GM23338 (cell line): ENCODE results near the gene SLC24A4. TPM values are rescaled to one million over a fixed set of nuclear protein-coding genes. Genes with fewer than 3 reads are reported as not detected.

Experiments
- ATAC-seq: fragments of 200-7000 bp; cut with Tn5 transposase; 3 replicates; pipeline ENCODE4 v1.9.1; 2020
- DNase-seq: peaks from one replicate; pipeline ENCODE4 v3.0.0-alpha.2; 2015; ENCODE audit warnings: low spot score
- H2AFZ ChIP-seq: fragments of 200-600 bp; sonication (generic); 2 replicates; pipeline ENCODE4 v1.8.0; 2016; ENCODE audit warnings: antibody characterized with exemption, mild to moderate bottlenecking, moderate library complexity
- H3F3A ChIP-seq: fragments of 200-600 bp; sonication (generic); replicated peaks from 2 replicates; pipeline ENCODE4 v1.8.0; 2017; ENCODE audit warnings: antibody characterized with exemption, mixed run types, low read depth
- H3K27ac ChIP-seq: fragments of 200-600 bp; sonication (generic); 2 replicates; pipeline ENCODE4 v1.6.1; 2016; ENCODE audit warnings: low read depth
- H3K27me3 ChIP-seq: fragments of 200-600 bp; sonication (generic); 2 replicates; pipeline ENCODE4 v1.8.0; 2016; ENCODE audit warnings: mild to moderate bottlenecking, mixed run types, moderate library complexity; ENCODE audit not compliant: insufficient read depth
- H3K36me3 ChIP-seq: fragments of 200-600 bp; sonication (generic); 2 replicates; pipeline ENCODE4 v1.8.0; 2016; ENCODE audit warnings: mild to moderate bottlenecking; ENCODE audit not compliant: insufficient read depth
- H3K4me1 ChIP-seq: fragments of 200-600 bp; sonication (generic); 2 replicates; pipeline ENCODE4 v1.8.0; 2016; ENCODE audit warnings: mild to moderate bottlenecking, moderate library complexity; ENCODE audit not compliant: insufficient read depth
- H3K4me2 ChIP-seq: fragments of 200-600 bp; sonication (generic); 2 replicates; pipeline ENCODE4 v1.7.1; 2017; ENCODE audit warnings: mixed run types
- H3K4me3 ChIP-seq: fragments of 200-600 bp; sonication (generic); 2 replicates; pipeline ENCODE4 v1.6.1; 2016; ENCODE audit warnings: mixed run types
- H3K79me2 ChIP-seq: fragments of 200-600 bp; sonication (generic); replicated peaks from 2 replicates; pipeline ENCODE4 v1.8.0; 2017; ENCODE audit warnings: mild to moderate bottlenecking; ENCODE audit not compliant: insufficient read depth
- H3K9me2 ChIP-seq: fragments of 200-600 bp; sonication (generic); 2 replicates; pipeline ENCODE4 v1.8.0; 2017; ENCODE audit not compliant: insufficient read depth
- H4K20me1 ChIP-seq: fragments of 200-600 bp; sonication (generic); replicated peaks from 2 replicates; pipeline ENCODE4 v1.8.0; 2017; ENCODE audit warnings: mild to moderate bottlenecking; ENCODE audit not compliant: insufficient read depth
- H3K27ac Mint-ChIP-seq: 2 replicates; pipeline ENCODE4 v1.8.0; 2020; ENCODE audit warnings: inconsistent platforms, mild to moderate bottlenecking, moderate library complexity, mixed read lengths
- H3K27me3 Mint-ChIP-seq: 3 replicates; pipeline ENCODE4 v1.8.0; 2022; ENCODE audit warnings: low read depth, mild to moderate bottlenecking, moderate library complexity, mixed read lengths, inconsistent platforms; ENCODE audit not compliant: insufficient read depth, poor library complexity
- H3K36me3 Mint-ChIP-seq: 3 replicates; pipeline ENCODE4 v1.8.0; 2021; ENCODE audit warnings: low read depth, mild to moderate bottlenecking, inconsistent platforms, moderate library complexity, mixed read lengths
- H3K4me1 Mint-ChIP-seq: 3 replicates; pipeline ENCODE4 v1.8.0; 2020; ENCODE audit warnings: mild to moderate bottlenecking, inconsistent platforms, mixed read lengths
- H3K4me3 Mint-ChIP-seq: 3 replicates; pipeline ENCODE4 v1.8.0; 2021; ENCODE audit warnings: moderate library complexity, mild to moderate bottlenecking, inconsistent platforms, mixed read lengths
- H3K9me3 Mint-ChIP-seq: 3 replicates; pipeline ENCODE4 v1.8.0; 2020; ENCODE audit warnings: moderate library complexity, mild to moderate bottlenecking, inconsistent platforms, mixed read lengths
- CREB1 ChIP-seq: fragments of 250-450 bp; sonication (Bioruptor Pico); IDR thresholded peaks from 2 replicates; pipeline ENCODE4 v1.5.0; 2020; ENCODE audit warnings: low read depth, mild to moderate bottlenecking, moderate library complexity
- CTCF ChIP-seq, 2 experiments: fragments of 200-600 bp in 1 of 2; sonication (generic) in 1 of 2; conservative IDR thresholded peaks; 2 replicates each; pipeline versions ENCODE4 v1.5.1 to v1.6.1; 2016 to 2017; ENCODE audit warnings: antibody characterized with exemption in 2 of 2, low read depth in 2 of 2, mild to moderate bottlenecking in 2 of 2, moderate library complexity in 1 of 2
- ETS1 ChIP-seq: IDR thresholded peaks from 2 replicates; pipeline ENCODE4 v1.6.1; 2016; ENCODE audit warnings: antibody characterized with exemption
- EZH2phosphoT487 ChIP-seq: fragments of 200-600 bp; sonication (generic); IDR thresholded peaks from one replicate; pipeline ENCODE4 v1.8.1; 2018; ENCODE audit warnings: antibody characterized with exemption; ENCODE audit not compliant: unreplicated experiment
- JUNB ChIP-seq: IDR thresholded peaks from one replicate; pipeline ENCODE4 v1.6.1; 2016; ENCODE audit warnings: antibody characterized with exemption; ENCODE audit not compliant: unreplicated experiment
- NANOG ChIP-seq: IDR thresholded peaks from 2 replicates; pipeline ENCODE4 v1.6.1; 2016; ENCODE audit warnings: antibody characterized with exemption, borderline replicate concordance
- POLR2AphosphoS5 ChIP-seq: IDR thresholded peaks from 2 replicates; pipeline ENCODE4 v1.6.1; 2016; ENCODE audit warnings: antibody characterized with exemption, low read depth
- REST ChIP-seq: IDR thresholded peaks from one replicate; pipeline ENCODE4 v1.6.1; 2018; ENCODE audit warnings: antibody characterized with exemption; ENCODE audit not compliant: unreplicated experiment
- STAT1 ChIP-seq: IDR thresholded peaks from one replicate; pipeline ENCODE4 v1.6.1; 2016; ENCODE audit warnings: antibody characterized with exemption; ENCODE audit not compliant: unreplicated experiment
- ZNF114 ChIP-seq: fragments of 250-450 bp; sonication (Bioruptor Pico); IDR thresholded peaks from 2 replicates; pipeline ENCODE4 v1.5.0; 2020; ENCODE audit warnings: mild to moderate bottlenecking, moderate library complexity
- polyA plus RNA-seq: library from polyadenylated mRNA; unstranded; fragments of >200 nt; fragmentation: Nextera tagmentation; extraction: Ambion mirVana; gene quantifications from 2 replicates; pipeline ENCODE4 v1.2.1, GENCODE V29; 2016
- total RNA-seq: library from RNA; depleted of rRNA; stranded (reverse); fragments of >200 nt; shearing (Covaris generic); gene quantifications from 2 replicates; pipeline ENCODE4 v1.2.3, GENCODE V29; 2014

The SLC24A4 gene
- total and polyA plus RNA-seq, 2 experiments from 2014 or later, result 0.06 to 0.38 TPM

DNA sequence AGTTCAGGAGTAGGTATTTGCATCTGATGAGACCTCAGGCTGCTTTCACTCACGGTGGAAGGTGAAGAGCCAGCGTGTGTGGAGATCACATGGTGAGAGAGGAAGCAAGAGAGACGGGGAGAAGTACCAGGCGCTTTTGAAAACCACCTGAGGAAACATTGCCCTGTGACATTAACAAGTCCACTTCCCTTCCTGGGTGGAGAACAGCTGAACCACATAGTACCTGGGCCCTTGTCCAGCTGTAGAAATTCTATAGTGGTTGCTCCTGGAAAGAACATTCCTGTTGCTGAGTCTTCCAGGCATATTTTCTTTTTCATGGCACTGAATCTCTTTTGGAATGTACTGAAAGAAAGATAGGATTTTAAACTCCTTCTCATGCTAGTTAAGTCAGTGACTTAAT, 103.3 kb downstream of the SLC24A4 start (continued):
- no peak for TF ChIP-seq REST
- no peak for TF ChIP-seq ETS1
- no peak for TF ChIP-seq NANOG
- no peak for TF ChIP-seq STAT1
- no peak for TF ChIP-seq EZH2phosphoT487

- peaks cover 6% of the 10 kb centered on the region for H3K27me3 Mint-ChIP-seq
- TF ChIP-seq ETS1 (no peak), REST (no peak), CREB1 (CRISPR knock-in tag) (no peak), POLR2AphosphoS5 (no peak), CTCF (conservative IDR thresholded peaks at IDR 0.05; ENCODE audit: low read depth in 2 of 2) (no peak), ZNF114 (no peak), EZH2phosphoT487 (no peak), JUNB (no peak), NANOG (no peak)
Observed at GRCh38 chr14:92427096-92427495, 104.1 kb downstream of the SLC24A4 start.

More at GRCh38 chr14:92427096-92427495, 104.1 kb downstream of the SLC24A4 start:
- Mint-ChIP-seq H3K36me3 (no peaks in the 10 kb centered on the region; the same call in 2 of the 3 replicates), H3K4me1 (no peaks in the 10 kb centered on the region), H3K27ac (no peak overlapping the region), H3K9me3 (no peaks in the 10 kb centered on the region; the same call in 2 of the 3 replicates), H3K4me3 (no peak overlapping the region)
- Histone ChIP-seq H3K4me2 (no peak overlapping the region), H3K27me3 (no peaks in the 10 kb centered on the region), H3K4me1 (no peaks in the 10 kb centered on the region), H4K20me1 (no peaks in the 10 kb centered on the region), H3F3A (no peaks in the 10 kb centered on the region), H3K36me3 (no peaks in the 10 kb centered on the region), H3K27ac (no peak overlapping the region), H3K79me2 (no peaks in the 10 kb centered on the region), H3K9me2 (no peaks in the 10 kb centered on the region), H3K4me3 (no peak overlapping the region), H2AFZ (no peak overlapping the region)
- ATAC-seq (no peak), DNase-seq (no peak)
